K562 (cell line): ENCODE measurements around the gene MITF. TPM values are rescaled to one million over a fixed set of nuclear protein-coding genes. Genes with fewer than 3 reads are reported as not detected.

ENCODE experiments used
- ATAC-seq: fragments of 200-7000 bp; cut with Tn5 transposase; 3 replicates; pipeline ENCODE4 v1.9.1; 2020; ENCODE audit warnings: moderate library complexity
- BruUV-seq: library from RNA; stranded (reverse); fragments of 400-500 nt; replicated peaks from 2 replicates; lab custom pipeline; 2021; lab: Mats Ljungman, UMichigan
- CTCF ChIA-PET: fragments of 300-600 bp; formaldehyde crosslinking; extraction: SDS; loops from one replicate; lab custom pipeline; 2021; ENCODE audit warnings: low intra/inter-chr PET ratio; lab: Yijun Ruan, JAX
- POLR2A ChIA-PET: fragments of 300-600, 350-650 bp; sonication (Branson Sonifier 250); formaldehyde crosslinking; extraction: SDS; loops from one replicate; lab custom pipeline; 2021; ENCODE audit warnings: antibody characterized with exemption, inconsistent platforms; lab: Yijun Ruan, JAX
- DNase-seq, 4 experiments: peaks; one replicate each; pipeline versions ENCODE4 v3.0.0 to v3.0.0-alpha.2; 2011 to 2018; ENCODE audit warnings: low spot score in 3 of 4, mixed read lengths in 3 of 4; ENCODE audit errors: extremely low read depth in 1 of 4
- FAIRE-seq: peaks from 2 replicates; lab custom pipeline; 2011; peaks lifted over from hg19 to GRCh38; lab: Jason Lieb, UNC
- H2AFZ ChIP-seq: 2 replicates; pipeline ENCODE4 v1.6.0; 2011; ENCODE audit warnings: low read depth, low read length, control low read depth, inconsistent platforms
- H3K27ac ChIP-seq: fragments of 200-600 bp; 3 replicates; pipeline ENCODE4 v1.8.0; 2011; ENCODE audit warnings: low read depth, mild to moderate bottlenecking, control low read depth, inconsistent platforms, low read length, moderate library complexity, mixed read lengths; ENCODE audit errors: extremely low read depth
- H3K27me3 ChIP-seq, 2 experiments: fragments of 300-600 bp in 1 of 2; 2 replicates in 1 of 2; 3 replicates in 1 of 2; pipeline versions ENCODE4 v1.6.0 to v1.8.0; 2011; ENCODE audit warnings: inconsistent platforms in 2 of 2, low read length in 2 of 2, mild to moderate bottlenecking in 1 of 2, mixed read lengths in 1 of 2, moderate library complexity in 1 of 2; ENCODE audit not compliant: control insufficient read depth in 2 of 2, insufficient read depth in 2 of 2
- H3K36me3 ChIP-seq: fragments of 300-600 bp; 3 replicates; pipeline ENCODE4 v1.8.0; 2011; ENCODE audit warnings: mild to moderate bottlenecking, low read length, inconsistent platforms; ENCODE audit not compliant: control insufficient read depth, insufficient read depth
- H3K4me1 ChIP-seq, 2 experiments: fragments of 200-600 bp in 1 of 2; replicated peaks in 1 of 2; 2 replicates in 1 of 2; 3 replicates in 1 of 2; pipeline versions ENCODE4 v1.5.1 to v1.8.0; 2011; ENCODE audit warnings: inconsistent platforms in 2 of 2, low read length in 2 of 2, mild to moderate bottlenecking in 1 of 2, mixed read lengths in 1 of 2, moderate library complexity in 1 of 2; ENCODE audit not compliant: control insufficient read depth in 2 of 2, insufficient read depth in 2 of 2
- H3K4me2 ChIP-seq: 2 replicates; pipeline ENCODE4 v1.6.1; 2011; ENCODE audit warnings: low read length, control low read depth, inconsistent platforms, mixed read lengths; ENCODE audit not compliant: insufficient read depth
- H3K4me3 ChIP-seq: fragments of 200-600 bp; sonication (generic), shearing (Covaris generic); 2 replicates; pipeline ENCODE4 v1.5.1; 2016; ENCODE audit warnings: control low read depth, inconsistent platforms
- H3K79me2 ChIP-seq: fragments of 200-600 bp; 3 replicates; pipeline ENCODE4 v1.8.0; 2011; ENCODE audit warnings: low read length, inconsistent platforms; ENCODE audit not compliant: control insufficient read depth, insufficient read depth
- H3K9ac ChIP-seq, 2 experiments: 2 replicates each; pipeline versions ENCODE4 v1.6.0 to v1.6.1; 2011; ENCODE audit warnings: low read depth in 2 of 2, low read length in 2 of 2, control low read depth in 1 of 2, inconsistent platforms in 1 of 2, mild to moderate bottlenecking in 1 of 2, mixed read lengths in 1 of 2; ENCODE audit not compliant: insufficient read depth in 1 of 2
- H3K9me1 ChIP-seq: one replicate; pipeline ENCODE4 v1.6.0; 2011; ENCODE audit warnings: inconsistent platforms, mild to moderate bottlenecking, low read length, moderate library complexity; ENCODE audit not compliant: control insufficient read depth, insufficient read depth
- H3K9me3 ChIP-seq: replicated peaks from 2 replicates; pipeline ENCODE4 v1.5.1; 2011; ENCODE audit warnings: low read depth, low read length, inconsistent platforms; ENCODE audit not compliant: control insufficient read depth, insufficient read depth
- H4K20me1 ChIP-seq: replicated peaks from 2 replicates; pipeline ENCODE4 v1.6.1; 2011; ENCODE audit warnings: low read length, inconsistent platforms, mixed read lengths; ENCODE audit not compliant: control insufficient read depth, insufficient read depth
- ASH1L ChIP-seq: fragments of 450-650 bp; IDR thresholded peaks from 2 replicates; pipeline ENCODE4 v1.6.1; 2018; ENCODE audit warnings: borderline replicate concordance, mild to moderate bottlenecking, low read depth; ENCODE audit not compliant: partially characterized antibody
- BRF1 ChIP-seq: IDR thresholded peaks from 3 replicates; pipeline ENCODE4 v1.6.1; 2011; ENCODE audit warnings: borderline replicate concordance, mild to moderate bottlenecking; ENCODE audit not compliant: insufficient read length; ENCODE audit errors: extremely low read depth
- HNRNPUL1 ChIP-seq: fragments of 200-400 bp; formaldehyde crosslinking; IDR thresholded peaks from 2 replicates; pipeline ENCODE4 v1.6.1; 2017; ENCODE audit warnings: low read length
- KLF16 ChIP-seq: IDR thresholded peaks from 2 replicates; pipeline ENCODE4 v1.6.1; 2016; ENCODE audit warnings: antibody characterized with exemption
- L3MBTL2 ChIP-seq: fragments of 450-650 bp; IDR thresholded peaks from 2 replicates; pipeline ENCODE4 v1.6.1; 2016; ENCODE audit warnings: mild to moderate bottlenecking, moderate library complexity
- MCM7 ChIP-seq, 2 experiments: fragments of 450-650 bp; IDR thresholded peaks; 2 replicates each; pipeline ENCODE4 v1.6.1; 2016 to 2018
- MEF2D ChIP-seq: conservative IDR thresholded peaks from 2 replicates; pipeline ENCODE4 v1.6.1; 2016; ENCODE audit warnings: low read depth, missing genetic modification characterization, missing compliant biosample characterization
- NCOA4 ChIP-seq: fragments of 450-650 bp; IDR thresholded peaks from 2 replicates; pipeline ENCODE4 v1.6.1; 2018; ENCODE audit warnings: mild to moderate bottlenecking; ENCODE audit not compliant: partially characterized antibody
- OTX1 ChIP-seq: fragments of 450-650 bp; formaldehyde crosslinking; IDR thresholded peaks from 2 replicates; pipeline ENCODE4 v1.4.0; 2022; ENCODE audit warnings: mild to moderate bottlenecking
- POU5F1 ChIP-seq: fragments of 150-350 bp; IDR thresholded peaks from 2 replicates; pipeline ENCODE4 v1.6.1; 2014; ENCODE audit warnings: borderline replicate concordance, low read length, low read depth, mild to moderate bottlenecking; ENCODE audit not compliant: partially characterized antibody
- SIX5 ChIP-seq, 2 experiments: IDR thresholded peaks; 2 replicates each; pipeline ENCODE4 v1.6.1; 2011; ENCODE audit warnings: low read length in 2 of 2, borderline replicate concordance in 1 of 2, low read depth in 1 of 2, mild to moderate bottlenecking in 1 of 2, moderate library complexity in 1 of 2; ENCODE audit not compliant: insufficient read depth in 1 of 2
- SMARCB1 ChIP-seq: IDR thresholded peaks from 2 replicates; pipeline ENCODE4 v1.6.1; 2011; ENCODE audit warnings: improper control_type of control experiment, low read depth; ENCODE audit not compliant: insufficient read length
- TCF7L2 ChIP-seq: fragments of 150-350 bp; IDR thresholded peaks from 2 replicates; pipeline ENCODE4 v1.6.1; 2016; ENCODE audit warnings: low read depth, mild to moderate bottlenecking, low read length, moderate library complexity
- XRCC3 ChIP-seq: fragments of 450-650 bp; IDR thresholded peaks from 2 replicates; pipeline ENCODE4 v1.6.1; 2017; ENCODE audit warnings: mild to moderate bottlenecking, moderate library complexity
- ZBTB8A ChIP-seq: fragments of 450-650 bp; IDR thresholded peaks from 2 replicates; pipeline ENCODE4 v1.6.1; 2018; ENCODE audit warnings: mild to moderate bottlenecking, moderate library complexity; ENCODE audit not compliant: partially characterized antibody
- ZNF274 ChIP-seq: IDR thresholded peaks from 2 replicates; pipeline ENCODE4 v1.6.1; 2011; ENCODE audit warnings: low read depth, mild to moderate bottlenecking, low read length, moderate library complexity, borderline replicate concordance
- WGBS: fragments of 100-300 bp; shearing (Covaris generic); methylation state at CpG from one replicate; pipeline ENCODE4 v1.1.6; 2016; ENCODE audit warnings: low coverage, mixed read lengths; ENCODE audit not compliant: insufficient coverage; ENCODE audit errors: missing lambda C conversion rate; 5-methylcytosine and 5-hydroxymethylcytosine counted together
- in situ Hi-C: fragments of 300-500 bp; cut with MboI; formaldehyde crosslinking; loops from 4 replicates; pipeline ENCODE4 v1.15.0; 2018; ENCODE audit warnings: inconsistent platforms, mixed read lengths
- intact Hi-C: fragments of 100-400 bp; cut with micrococcal nuclease; formaldehyde crosslinking; loops from 2 replicates; pipeline ENCODE4 v1.14.2; 2022
- polyA plus RNA-seq, 8 experiments: library from polyadenylated mRNA; depleted of rRNA in 4 of 8; stranded (reverse) in 5 of 8; unstranded in 3 of 8; fragments of >200 nt; fragmentation: Nextera tagmentation in 2 of 8; fragmentation: Illumina TruSeq in 1 of 8; extraction: Ambion mirVana in 2 of 8; extraction: Trizol in 1 of 8; gene quantifications; 2 replicates each; pipeline versions ENCODE4 v1.2.1 to v1.2.3, GENCODE V29; 2011 to 2014; ENCODE audit warnings: inconsistent platforms in 1 of 8, missing spikeins in 1 of 8
- total RNA-seq, 7 experiments: library from RNA; depleted of rRNA in 6 of 7; stranded (reverse); fragments of >200 nt in 6 of 7; fragmentation: Illumina TruSeq in 2 of 7; extraction: Trizol in 2 of 7; gene quantifications; 2 replicates each; pipeline versions ENCODE4 v1.2.1 to v1.2.3, GENCODE V29; 2011 to 2021; ENCODE audit warnings: low replicate concordance in 1 of 7
- TF ChIP-seq, protein P1 (sequence below): IDR thresholded peaks from 2 replicates; pipeline ENCODE4 v1.6.1; 2014; ENCODE audit warnings: antibody characterized with exemption

Gene MITF
- total and polyA plus RNA-seq, 9 of the 15 experiments (the other 6 are each of a cell fraction or from before 2014, with no cell fraction given), result 5.6 to 14.9 (median 11.1) TPM

DNA sequence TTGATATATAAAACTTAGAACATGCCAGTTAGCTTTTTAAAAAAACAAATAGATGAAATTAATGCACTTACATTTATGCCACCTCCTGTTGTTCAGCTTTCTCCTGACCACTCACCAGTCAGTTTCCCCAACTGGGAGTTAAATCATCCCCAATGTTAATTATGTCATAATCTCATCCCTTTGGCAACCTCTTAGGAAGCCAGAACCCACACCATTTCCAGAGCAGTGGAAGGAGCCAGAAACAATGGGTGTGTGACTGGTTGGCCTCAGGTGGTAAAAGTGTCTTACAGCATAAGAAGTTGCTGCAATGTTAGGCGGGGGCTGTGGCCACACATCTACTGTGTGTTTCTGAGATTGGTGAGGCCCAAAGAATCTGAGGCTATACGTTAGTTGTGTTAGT lies 46.5 kb upstream of the MITF start:
- H3K27ac ChIP-seq, result no peak overlapping the region
- ChIA-PET CTCF (no interaction called here), POLR2A (interaction anchor here (0.9 kb wide), 1 partner anchor 100 kb away, joined by 3 read pairs; no protein-coding TSS in a partner anchor)
- no peaks in the 10 kb centered on the region for H3K9me3 ChIP-seq
- no TSS peak for BruUV-seq
- in situ Hi-C loops, result loop anchor here (10.0 kb wide), 1 partner anchor 252 kb away; no protein-coding TSS in a partner anchor
- intact Hi-C loops, result loop anchor here (2.0 kb wide), 1 partner anchor 46 kb away; the partner anchor contains the start of gene MITF
- H3K27me3 ChIP-seq, result no peaks in the 10 kb centered on the region
- 79% methylated on average over 2 of the region's 2 CpGs for WGBS
- H3K4me1 ChIP-seq, result peaks cover 11 to 14% of the 10 kb centered on the region in 2 experiments; a peak in 4 of 5 replicates
- H2AFZ ChIP-seq, result peak overlapping the region; percentile 75
- H3K36me3 ChIP-seq, result no peaks in the 10 kb centered on the region
- no peaks in the 10 kb centered on the region for H3K9me1 ChIP-seq
- 0 out of 3 replicates have a peak, but pooled peaks have one; percentile 13 for ATAC-seq
- no peak overlapping the region for H3K4me2 ChIP-seq
- DNase-seq, result no peak
- no peak overlapping the region for H3K4me3 ChIP-seq
- H3K79me2 ChIP-seq, result no peaks in the 10 kb centered on the region
- no peak for FAIRE-seq
- no peak overlapping the region for H3K9ac ChIP-seq
- no peaks in the 10 kb centered on the region for H4K20me1 ChIP-seq
- no peak for TF ChIP-seq TCF7L2
- TF ChIP-seq NCOA4, result no peak
- no peak for TF ChIP-seq ZBTB8A
- no peak for TF ChIP-seq KLF16
- TF ChIP-seq ZNF274, result no peak
- no peak for TF ChIP-seq L3MBTL2
- no peak for TF ChIP-seq XRCC3
- TF ChIP-seq ASH1L, result no peak
- TF ChIP-seq SIX5 (IDR thresholded peaks at IDR 0.05; ENCODE audit: borderline replicate concordance in 1 of 2, insufficient read depth in 1 of 2, low read depth in 1 of 2, low read length in 2 of 2), result no peak
- TF ChIP-seq BRF1, result no peak
- TF ChIP-seq HNRNPUL1, result no peak
- no peak for TF ChIP-seq MEF2D (tag)
- TF ChIP-seq MCM7 (IDR thresholded peaks at IDR 0.05), result no peak
- TF ChIP-seq SMARCB1, result no peak
- TF ChIP-seq, protein P1, sequence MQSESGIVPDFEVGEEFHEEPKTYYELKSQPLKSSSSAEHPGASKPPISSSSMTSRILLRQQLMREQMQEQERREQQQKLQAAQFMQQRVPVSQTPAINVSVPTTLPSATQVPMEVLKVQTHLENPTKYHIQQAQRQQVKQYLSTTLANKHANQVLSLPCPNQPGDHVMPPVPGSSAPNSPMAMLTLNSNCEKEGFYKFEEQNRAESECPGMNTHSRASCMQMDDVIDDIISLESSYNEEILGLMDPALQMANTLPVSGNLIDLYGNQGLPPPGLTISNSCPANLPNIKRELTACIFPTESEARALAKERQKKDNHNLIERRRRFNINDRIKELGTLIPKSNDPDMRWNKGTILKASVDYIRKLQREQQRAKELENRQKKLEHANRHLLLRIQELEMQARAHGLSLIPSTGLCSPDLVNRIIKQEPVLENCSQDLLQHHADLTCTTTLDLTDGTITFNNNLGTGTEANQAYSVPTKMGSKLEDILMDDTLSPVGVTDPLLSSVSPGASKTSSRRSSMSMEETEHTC, result no peak
- no peak for TF ChIP-seq OTX1 (CRISPR knock-in tag)
- TF ChIP-seq POU5F1, result no peak
